HepG2 (cell line): Measurements from ENCODE around the gene KIF6. TPM values are rescaled to one million over a fixed set of nuclear protein-coding genes. Genes with fewer than 3 reads are reported as not detected.

Experiments
- ATAC-seq: fragments of 200-7000 bp; cut with Tn5 transposase; 3 replicates; pipeline ENCODE4 v1.9.1; 2020; ENCODE audit warnings: mild to moderate bottlenecking, moderate library complexity
- BruUV-seq: library from RNA; stranded (reverse); fragments of 400-500 nt; replicated peaks from 2 replicates; lab custom pipeline; 2021; lab: Mats Ljungman, UMichigan
- CTCF ChIA-PET: fragments of 300-600 bp; formaldehyde crosslinking; extraction: SDS; loops from one replicate; lab custom pipeline; 2021; ENCODE audit warnings: low total read pairs, inconsistent platforms, low intra/inter-chr PET ratio; lab: Yijun Ruan, JAX
- POLR2A ChIA-PET: fragments of 350-600 bp; sonication (Branson Sonifier 250); formaldehyde crosslinking; loops from one replicate; lab custom pipeline; 2020; ENCODE audit warnings: antibody characterized with exemption, inconsistent platforms; lab: Yijun Ruan, JAX
- DNase-seq: peaks from one replicate; pipeline ENCODE4 v3.0.0-alpha.2; 2015; ENCODE audit warnings: low spot score
- FAIRE-seq: peaks from 3 replicates; lab custom pipeline; 2011; peaks lifted over from hg19 to GRCh38; lab: Jason Lieb, UNC
- H2AFZ ChIP-seq: one replicate; pipeline ENCODE4 v1.6.1; 2011; ENCODE audit warnings: low read length, inconsistent platforms
- H3K27ac ChIP-seq: fragments of 300-600 bp; 3 replicates; pipeline ENCODE4 v1.8.0; 2011; ENCODE audit warnings: mixed run types, mild to moderate bottlenecking, mixed read lengths, low read length, inconsistent platforms; ENCODE audit not compliant: insufficient read depth; ENCODE audit errors: extremely low read length
- H3K27me3 ChIP-seq, 2 experiments: fragments of 200-600 bp in 1 of 2; 2 replicates in 1 of 2; 3 replicates in 1 of 2; pipeline versions ENCODE4 v1.6.0 to v1.8.0; 2011; ENCODE audit warnings: low read length in 2 of 2, mild to moderate bottlenecking in 2 of 2, moderate library complexity in 2 of 2, inconsistent platforms in 1 of 2; ENCODE audit not compliant: insufficient read depth in 2 of 2, control insufficient read depth in 1 of 2
- H3K36me3 ChIP-seq, 2 experiments: fragments of 200-600 bp in 1 of 2; replicated peaks in 1 of 2; 2 replicates in 1 of 2; 3 replicates in 1 of 2; pipeline versions ENCODE4 v1.5.1 to v1.8.0; 2011; ENCODE audit warnings: low read length in 2 of 2, inconsistent platforms in 1 of 2; ENCODE audit not compliant: insufficient read depth in 2 of 2, control insufficient read depth in 1 of 2
- H3K4me1 ChIP-seq: 2 replicates; pipeline ENCODE4 v1.5.1; 2012; ENCODE audit warnings: low read length, inconsistent platforms; ENCODE audit not compliant: insufficient read depth
- H3K4me2 ChIP-seq: 2 replicates; pipeline ENCODE4 v1.6.0; 2011; ENCODE audit warnings: low read depth, low read length, inconsistent platforms
- H3K4me3 ChIP-seq, 3 experiments: fragments of 200-600 bp in 1 of 3; sonication (generic), shearing (Covaris generic) in 1 of 3; replicated peaks in 1 of 3; 2 replicates each; pipeline ENCODE4 v1.5.1; 2011 to 2016; ENCODE audit warnings: low read length in 3 of 3, inconsistent platforms in 2 of 3, low read depth in 2 of 3, mild to moderate bottlenecking in 2 of 3, control low read depth in 1 of 3, mixed read lengths in 1 of 3; ENCODE audit not compliant: insufficient read depth in 1 of 3
- H3K79me2 ChIP-seq: one replicate; pipeline ENCODE4 v1.6.1; 2011; ENCODE audit warnings: low read length, inconsistent platforms; ENCODE audit not compliant: insufficient read depth
- H3K9ac ChIP-seq: 2 replicates; pipeline ENCODE4 v1.6.0; 2011; ENCODE audit warnings: mild to moderate bottlenecking, low read depth, low read length, inconsistent platforms; ENCODE audit not compliant: insufficient read depth
- H3K9me3 ChIP-seq: 2 replicates; pipeline ENCODE4 v1.5.1; 2012; ENCODE audit warnings: mild to moderate bottlenecking, low read length
- H4K20me1 ChIP-seq: 2 replicates; pipeline ENCODE4 v1.6.0; 2011; ENCODE audit warnings: inconsistent platforms, mild to moderate bottlenecking, low read length, moderate library complexity; ENCODE audit not compliant: insufficient read depth
- ERF ChIP-seq: IDR thresholded peaks from 2 replicates; pipeline ENCODE4 v1.6.1; 2018; ENCODE audit warnings: missing biosample characterization, missing genetic modification reagents
- NFKB2 ChIP-seq: sonication (generic); formaldehyde crosslinking; IDR thresholded peaks from 2 replicates; pipeline ENCODE4 v1.4.0; 2020; ENCODE audit warnings: missing genetic modification reagents, borderline replicate concordance
- POLR2AphosphoS2 ChIP-seq: IDR thresholded peaks from 2 replicates; pipeline ENCODE4 v1.6.1; 2011; ENCODE audit warnings: low read depth, low read length, improper control_type of control experiment
- PPARG ChIP-seq: conservative IDR thresholded peaks from 2 replicates; pipeline ENCODE4 v1.6.1; 2016; ENCODE audit warnings: missing biosample characterization, missing genetic modification reagents
- SYNCRIP ChIP-seq: fragments of 200-400 bp; formaldehyde crosslinking; IDR thresholded peaks from 2 replicates; pipeline ENCODE4 v1.6.1; 2018; ENCODE audit warnings: mild to moderate bottlenecking, low read depth, low read length; ENCODE audit not compliant: insufficient read depth
- TEAD3 ChIP-seq: optimal IDR thresholded peaks from 2 replicates; pipeline ENCODE3; 2016; ENCODE audit warnings: borderline replicate concordance
- ZNF383 ChIP-seq: sonication (generic); formaldehyde crosslinking; IDR thresholded peaks from 2 replicates; pipeline ENCODE4 v1.4.0; 2020; ENCODE audit warnings: missing genetic modification reagents, mild to moderate bottlenecking, borderline replicate concordance
- WGBS: methylation state at CpG from one replicate; pipeline ENCODE4 v1.1.6; 2017; ENCODE audit warnings: low lambda C conversion rate; 5-methylcytosine and 5-hydroxymethylcytosine counted together
- in situ Hi-C: cut with HindIII; loops from 2 replicates; pipeline ENCODE4 v1.10.0; 2017; ENCODE audit warnings: low pct_unique_long_range_greater_than_20kb; ENCODE audit not compliant: extremely low pct_ligation_motif_present
- intact Hi-C: fragments of 100-400 bp; cut with micrococcal nuclease; formaldehyde crosslinking; loops from one replicate; pipeline ENCODE4 v1.10.0; 2022; ENCODE audit not compliant: unreplicated experiment
- polyA plus RNA-seq, 8 experiments: library from polyadenylated mRNA; depleted of rRNA in 3 of 8; stranded (reverse) in 7 of 8; unstranded in 1 of 8; fragments of >200 nt; fragmentation: Illumina TruSeq in 4 of 8; extraction: Trizol in 4 of 8; gene quantifications; 2 replicates each; pipeline versions ENCODE4 v1.2.1 to v1.2.3, GENCODE V29; 2011 to 2016; ENCODE audit warnings: low read depth in 4 of 8, missing spikeins in 1 of 8, mixed read lengths in 1 of 8; ENCODE audit not compliant: insufficient read depth in 1 of 8
- total RNA-seq, 5 experiments: library from RNA; depleted of rRNA; stranded (reverse); fragments of >200 nt; fragmentation: Illumina TruSeq; extraction: Trizol; gene quantifications; 2 replicates each; pipeline ENCODE4 v1.2.3, GENCODE V29; 2016; ENCODE audit warnings: low read depth in 1 of 5
- TF ChIP-seq, protein P1 (sequence below): IDR thresholded peaks from 2 replicates; pipeline ENCODE4 v1.6.1; 2016; ENCODE audit warnings: missing compliant biosample characterization, missing genetic modification reagents, borderline replicate concordance
- TF ChIP-seq, protein P2 (sequence below): sonication (generic); formaldehyde crosslinking; IDR thresholded peaks from 2 replicates; pipeline ENCODE4 v1.5.0; 2020; ENCODE audit warnings: mild to moderate bottlenecking, missing genetic modification reagents

KIF6 gene
- total and polyA plus RNA-seq, 2 of the 13 experiments (the other 11 are each of a cell fraction or from before 2014, with no cell fraction given): 0.04 to 0.27 TPM

DNA sequence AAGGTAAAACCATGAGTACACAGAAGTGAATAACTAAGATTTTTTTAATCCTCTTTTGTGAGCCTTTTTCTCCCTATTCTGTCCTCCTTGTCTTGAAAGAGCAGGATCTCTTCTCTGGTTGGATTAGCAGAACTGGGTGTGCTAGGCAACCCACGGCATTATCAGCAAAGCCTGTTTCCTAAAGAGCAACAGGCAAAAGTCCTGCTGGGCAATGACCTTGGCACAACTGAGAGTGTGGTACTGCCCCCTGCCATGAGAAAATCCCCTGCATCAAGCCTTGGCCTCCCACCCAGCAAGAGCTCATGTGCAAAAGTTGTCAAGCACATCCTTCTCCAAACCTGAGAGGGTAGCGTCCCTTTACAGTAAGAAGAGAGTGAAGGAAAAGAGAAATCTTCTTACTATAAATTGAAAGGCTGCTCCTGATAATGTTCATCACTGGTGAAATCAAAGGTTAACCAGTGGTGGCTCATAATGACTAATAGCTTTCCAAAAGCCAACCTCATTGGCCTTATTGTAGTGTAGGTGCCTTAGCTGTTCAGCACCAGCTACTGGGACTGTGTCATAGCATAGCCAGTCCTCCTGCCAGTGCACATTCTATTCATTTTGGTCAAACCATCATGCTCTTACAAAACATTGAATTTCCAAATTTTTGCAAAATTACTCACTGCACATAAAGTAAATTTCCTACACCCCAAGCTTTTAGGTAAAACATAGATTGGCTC is 17.1 kb downstream of the KIF6 start:
- no peak overlapping the region for H3K9ac ChIP-seq

More for the DNA sequence above, 17.1 kb downstream of the KIF6 start:
- Histone ChIP-seq H3K4me3 (no peak overlapping the region), H3K4me1 (no peaks in the 10 kb centered on the region), H3K36me3 (no peaks in the 10 kb centered on the region), H3K79me2 (no peaks in the 10 kb centered on the region), H3K27ac (no peak overlapping the region), H3K4me2 (no peak overlapping the region), H2AFZ (no peak overlapping the region), H3K27me3 (no peaks in the 10 kb centered on the region), H3K9me3 (no peaks in the 10 kb centered on the region), H4K20me1 (no peaks in the 10 kb centered on the region)
- ATAC-seq (no peak), FAIRE-seq (no peak), DNase-seq (no peak)
- WGBS: 20% methylated on average over 2 of the region's 2 CpGs
- ChIA-PET CTCF (no interaction called here), POLR2A (no interaction called here)
- in situ Hi-C loops: no loop called here
- intact Hi-C loops: no loop called here
- BruUV-seq: no TSS peak
- TF ChIP-seq, protein P1, sequence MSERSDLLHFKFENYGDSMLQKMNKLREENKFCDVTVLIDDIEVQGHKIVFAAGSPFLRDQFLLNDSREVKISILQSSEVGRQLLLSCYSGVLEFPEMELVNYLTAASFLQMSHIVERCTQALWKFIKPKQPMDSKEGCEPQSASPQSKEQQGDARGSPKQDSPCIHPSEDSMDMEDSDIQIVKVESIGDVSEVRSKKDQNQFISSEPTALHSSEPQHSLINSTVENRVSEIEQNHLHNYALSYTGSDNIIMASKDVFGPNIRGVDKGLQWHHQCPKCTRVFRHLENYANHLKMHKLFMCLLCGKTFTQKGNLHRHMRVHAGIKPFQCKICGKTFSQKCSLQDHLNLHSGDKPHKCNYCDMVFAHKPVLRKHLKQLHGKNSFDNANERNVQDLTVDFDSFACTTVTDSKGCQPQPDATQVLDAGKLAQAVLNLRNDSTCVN (CRISPR knock-in tag): no peak
- TF ChIP-seq POLR2AphosphoS2 (no peak), TEAD3 (CRISPR knock-in tag) (no peak), PPARG (no peak), ERF (CRISPR knock-in tag) (no peak), ZNF383 (CRISPR knock-in tag) (no peak), SYNCRIP (no peak), NFKB2 (CRISPR knock-in tag) (no peak)
- TF ChIP-seq, protein P2, sequence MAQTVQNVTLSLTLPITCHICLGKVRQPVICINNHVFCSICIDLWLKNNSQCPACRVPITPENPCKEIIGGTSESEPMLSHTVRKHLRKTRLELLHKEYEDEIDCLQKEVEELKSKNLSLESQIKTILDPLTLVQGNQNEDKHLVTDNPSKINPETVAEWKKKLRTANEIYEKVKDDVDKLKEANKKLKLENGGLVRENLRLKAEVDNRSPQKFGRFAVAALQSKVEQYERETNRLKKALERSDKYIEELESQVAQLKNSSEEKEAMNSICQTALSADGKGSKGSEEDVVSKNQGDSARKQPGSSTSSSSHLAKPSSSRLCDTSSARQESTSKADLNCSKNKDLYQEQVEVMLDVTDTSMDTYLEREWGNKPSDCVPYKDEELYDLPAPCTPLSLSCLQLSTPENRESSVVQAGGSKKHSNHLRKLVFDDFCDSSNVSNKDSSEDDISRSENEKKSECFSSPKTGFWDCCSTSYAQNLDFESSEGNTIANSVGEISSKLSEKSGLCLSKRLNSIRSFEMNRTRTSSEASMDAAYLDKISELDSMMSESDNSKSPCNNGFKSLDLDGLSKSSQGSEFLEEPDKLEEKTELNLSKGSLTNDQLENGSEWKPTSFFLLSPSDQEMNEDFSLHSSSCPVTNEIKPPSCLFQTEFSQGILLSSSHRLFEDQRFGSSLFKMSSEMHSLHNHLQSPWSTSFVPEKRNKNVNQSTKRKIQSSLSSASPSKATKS (CRISPR knock-in tag): no peak
